Ovary (tissue), 3 donors: ENCODE data around the gene MGAT5B.

Experiments used
- EP300 ChIP-seq: sonication (generic); formaldehyde crosslinking; IDR thresholded peaks from one replicate; pipeline ENCODE4 v1.6.1; 2017; ENCODE audit warnings: antibody characterized with exemption
- POLR2A ChIP-seq: fragments of 450-650 bp; IDR thresholded peaks from one replicate; pipeline ENCODE4 v1.6.1; 2017; ENCODE audit warnings: antibody characterized with exemption, mild to moderate bottlenecking, moderate library complexity
- TF ChIP-seq, protein P1 (sequence below), 3 donors: fragments of 450-650 bp in 2 of 3; fragments of 200-600 bp in 1 of 3; IDR thresholded peaks; one replicate each; pipeline versions ENCODE4 v1.5.1 to v1.8.0; 2016 to 2022; ENCODE audit warnings: antibody characterized with exemption in 3 of 3, mild to moderate bottlenecking in 1 of 3
- donor health status: DM: no; HTN: no; CAD: no.

DNA sequence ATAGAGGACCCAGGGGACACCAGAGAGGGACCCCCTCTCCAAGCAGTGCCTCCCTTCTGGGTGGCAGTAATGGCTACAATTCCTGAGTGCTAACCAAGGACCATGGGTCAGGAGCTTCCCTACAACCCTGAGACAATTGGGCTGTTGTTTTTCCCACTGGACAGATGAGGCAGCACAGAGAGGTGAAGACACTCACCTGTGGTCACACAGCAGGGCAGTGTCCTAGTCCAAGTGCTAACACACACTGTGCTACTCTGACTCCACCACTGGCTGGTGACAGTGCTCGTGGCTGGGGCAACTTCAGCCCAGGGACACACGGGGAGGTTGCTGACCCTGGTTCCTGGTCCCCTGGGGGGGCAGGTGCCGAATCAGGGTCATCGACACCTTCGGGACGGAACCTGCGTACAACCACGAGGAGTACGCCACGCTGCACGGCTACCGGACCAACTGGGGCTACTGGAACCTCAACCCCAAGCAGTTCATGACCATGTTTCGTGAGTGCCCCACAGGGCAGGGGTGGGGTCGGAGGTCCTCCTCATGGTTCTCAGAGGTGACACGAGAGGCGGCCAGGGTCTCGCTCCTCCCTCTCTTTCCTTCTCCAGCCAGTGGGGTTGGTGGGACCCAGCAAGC lies 58.1 kb downstream of the MGAT5B start:
- TF ChIP-seq POLR2A (no peak), EP300 (no peak)
- TF ChIP-seq, protein P1, sequence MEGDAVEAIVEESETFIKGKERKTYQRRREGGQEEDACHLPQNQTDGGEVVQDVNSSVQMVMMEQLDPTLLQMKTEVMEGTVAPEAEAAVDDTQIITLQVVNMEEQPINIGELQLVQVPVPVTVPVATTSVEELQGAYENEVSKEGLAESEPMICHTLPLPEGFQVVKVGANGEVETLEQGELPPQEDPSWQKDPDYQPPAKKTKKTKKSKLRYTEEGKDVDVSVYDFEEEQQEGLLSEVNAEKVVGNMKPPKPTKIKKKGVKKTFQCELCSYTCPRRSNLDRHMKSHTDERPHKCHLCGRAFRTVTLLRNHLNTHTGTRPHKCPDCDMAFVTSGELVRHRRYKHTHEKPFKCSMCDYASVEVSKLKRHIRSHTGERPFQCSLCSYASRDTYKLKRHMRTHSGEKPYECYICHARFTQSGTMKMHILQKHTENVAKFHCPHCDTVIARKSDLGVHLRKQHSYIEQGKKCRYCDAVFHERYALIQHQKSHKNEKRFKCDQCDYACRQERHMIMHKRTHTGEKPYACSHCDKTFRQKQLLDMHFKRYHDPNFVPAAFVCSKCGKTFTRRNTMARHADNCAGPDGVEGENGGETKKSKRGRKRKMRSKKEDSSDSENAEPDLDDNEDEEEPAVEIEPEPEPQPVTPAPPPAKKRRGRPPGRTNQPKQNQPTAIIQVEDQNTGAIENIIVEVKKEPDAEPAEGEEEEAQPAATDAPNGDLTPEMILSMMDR (IDR thresholded peaks at IDR 0.05) = no peak
